GM21737 (cell line): ENCODE measurements around the gene CYB5R4.

ENCODE experiments used
- ATAC-seq: cut with Tn5 transposase; IDR thresholded peaks from one replicate; pipeline ENCODE4 v1.9.1; 2021; ENCODE audit warnings: mild to moderate bottlenecking, moderate library complexity; ENCODE audit not compliant: unreplicated experiment

The CYB5R4 gene

GRCh38 chr6:83976037-83976755 is 116.7 kb downstream of the CYB5R4 start:
- ATAC-seq, result no peak

GRCh38 chr6:83976871-83977270 is 117.4 kb downstream of the CYB5R4 start:
- ATAC-seq, result no peak

- no peak for ATAC-seq
Observed at GRCh38 chr6:83978324-83978734, 118.8 kb downstream of the CYB5R4 start.

GRCh38 chr6:83978997-83979396 is 119.5 kb downstream of the CYB5R4 start:
- ATAC-seq, result no peak

GRCh38 chr6:83984411-83984810 is 124.9 kb downstream of the CYB5R4 start:
- ATAC-seq, result no peak

GRCh38 chr6:83985308-83985713 is 125.8 kb downstream of the CYB5R4 start:
- no peak for ATAC-seq

- no peak for ATAC-seq
Observed at GRCh38 chr6:83985715-83986114, 126.2 kb downstream of the CYB5R4 start.

- no peak for ATAC-seq
Observed at GRCh38 chr6:83998021-83998584, 138.6 kb downstream of the CYB5R4 start.

GRCh38 chr6:84001119-84001518 is 141.6 kb downstream of the CYB5R4 start:
- no peak for ATAC-seq

GRCh38 chr6:84002226-84002625 is 142.7 kb downstream of the CYB5R4 start:
- ATAC-seq, result no peak

GRCh38 chr6:84003131-84003530 is 143.6 kb downstream of the CYB5R4 start:
- no peak for ATAC-seq

- no peak for ATAC-seq
Observed at GRCh38 chr6:84003654-84004053, 144.2 kb downstream of the CYB5R4 start.

- ATAC-seq, result no peak
Observed at GRCh38 chr6:84007871-84008270, 148.4 kb downstream of the CYB5R4 start.

- no peak for ATAC-seq
Observed at GRCh38 chr6:84013354-84013753, 153.9 kb downstream of the CYB5R4 start.

GRCh38 chr6:84013931-84014330 is 154.4 kb downstream of the CYB5R4 start:
- ATAC-seq, result no peak

GRCh38 chr6:84016029-84016428 is 156.5 kb downstream of the CYB5R4 start:
- ATAC-seq, result no peak
